ENCODE data around the gene CAPN1. TPM values are rescaled to one million over a fixed set of nuclear protein-coding genes. Genes with fewer than 3 reads are reported as not detected.

CAPN1 gene
- total RNA-seq, 1 experiment from 2014 or later, result 175 TPM

GRCh38 chr11:65152122-65152521, 29.6 kb upstream of the CAPN1 start:
- Histone ChIP-seq H4K20me1 (ENCODE audit: control insufficient read depth, insufficient read depth, insufficient read length) (no peaks in the 10 kb centered on the region), H2BK20ac (ENCODE audit: low read depth, low read length, poor library complexity, severe bottlenecking) (no peak overlapping the region), H2BK15ac (ENCODE audit: low read depth, low read length) (no peak overlapping the region), H3K56ac (ENCODE audit: insufficient read length, low read depth, low read length) (no peak overlapping the region), H3K27ac (ENCODE audit: insufficient read length, low read depth, low read length) (no peak overlapping the region), H4K5ac (ENCODE audit: insufficient read length, low read depth, low read length) (no peak overlapping the region), H3K79me2 (ENCODE audit: insufficient read depth, low read length) (no peaks in the 10 kb centered on the region), H3K4me2 (ENCODE audit: insufficient read depth, insufficient read length, low read length) (no peak overlapping the region), H3K4me1 (ENCODE audit: insufficient read depth, low read length) (no peaks in the 10 kb centered on the region), H3K18ac (ENCODE audit: insufficient read length, low read depth, low read length) (no peak overlapping the region), H3K23ac (ENCODE audit: insufficient read length, low read depth, low read length) (no peak overlapping the region), H3K4ac (ENCODE audit: low read depth, low read length) (no peak overlapping the region), H4K91ac (ENCODE audit: insufficient read length, low read depth, low read length) (no peak overlapping the region), H2AFZ (ENCODE audit: low read length) (no peak overlapping the region), H2BK12ac (ENCODE audit: insufficient read length, low read depth, low read length) (no peak overlapping the region), H3K79me1 (ENCODE audit: insufficient read depth, low read depth, low read length, poor library complexity, severe bottlenecking) (no peaks in the 10 kb centered on the region), H3K27me3 (ENCODE audit: insufficient read depth, low read length) (no peaks in the 10 kb centered on the region), H3K23me2 (ENCODE audit: insufficient read length, low read depth, low read length, poor library complexity, severe bottlenecking) (no peaks in the 10 kb centered on the region), H2BK120ac (ENCODE audit: low read depth, low read length, poor library complexity, severe bottlenecking) (no peak overlapping the region), H3K14ac (ENCODE audit: insufficient read depth, low read length) (no peak overlapping the region), H3T11ph (ENCODE audit: low read length) (no peak overlapping the region), H3K9me3 (ENCODE audit: control insufficient read depth, low read depth, low read length) (no peaks in the 10 kb centered on the region), H2AK5ac (ENCODE audit: insufficient read length, low read length) (no peak overlapping the region), H4K8ac (replicated peaks; ENCODE audit: insufficient read length, low read depth, low read length) (no peak overlapping the region), H3K9ac (ENCODE audit: extremely low read depth, insufficient read length, low read length) (no peak overlapping the region), H2BK5ac (ENCODE audit: insufficient read length, low read length) (no peak overlapping the region)
- H3K4me1 Mint-ChIP-seq, result peaks cover 5 to 6% of the 10 kb centered on the region in 2 experiments; a peak in 3 of 4 replicates
- no peaks in the 10 kb centered on the region for H3K36me3 Mint-ChIP-seq (ENCODE audit: insufficient read depth in 1 of 3, low read depth in 3 of 3)
- DNase-seq, result no peak
- H3K9me3 Mint-ChIP-seq, result peaks cover 3% of the 10 kb centered on the region in 2 experiments; a peak in 3 of 5 replicates
- peaks cover 12% of the 10 kb centered on the region for H3K27me3 Mint-ChIP-seq (ENCODE audit: low read depth)
- H3K27ac Mint-ChIP-seq, result no peak overlapping the region
- no peak for TF ChIP-seq CTCF (conservative IDR thresholded peaks at IDR 0.05)
- no CpG with 5 or more reads among the region's 2 CpGs for WGBS (ENCODE audit: extremely low coverage, insufficient read length, low lambda C conversion rate)
- no peak overlapping the region for H3K4me3 Mint-ChIP-seq

Data from H9 (cell line).